Smooth muscle cell (in vitro differentiated cells): ENCODE data around the gene ATCAY. TPM values are rescaled to one million over a fixed set of nuclear protein-coding genes. Genes with fewer than 3 reads are reported as not detected.
"Not testable (repeated sequence)": the region's sequence is repeated elsewhere in the genome, so short reads cannot be mapped to it uniquely, and the experiment has no call there.

Experiments used
- DNase-seq: peaks from one replicate; lab custom pipeline; 2025; ENCODE audit not compliant: unreplicated experiment; lab: John Stamatoyannopoulos, UW
- H2AFZ ChIP-seq: fragments of 200-600 bp; sonication (generic); 2 replicates; pipeline ENCODE4 v1.6.0; 2016; ENCODE audit warnings: antibody characterized with exemption, low read depth, mild to moderate bottlenecking
- H3F3A ChIP-seq: fragments of 200-600 bp; sonication (generic); 2 replicates; pipeline ENCODE4 v1.6.0; 2017; ENCODE audit warnings: antibody characterized with exemption, low read depth
- H3K27ac ChIP-seq: fragments of 200-600 bp; sonication (generic); 2 replicates; pipeline ENCODE4 v1.5.1; 2016; ENCODE audit warnings: low read depth, mild to moderate bottlenecking
- H3K27me3 ChIP-seq: fragments of 200-600 bp; sonication (generic); 2 replicates; pipeline ENCODE4 v1.6.1; 2016; ENCODE audit warnings: low read depth, mild to moderate bottlenecking
- H3K36me3 ChIP-seq: fragments of 200-600 bp; sonication (generic); 2 replicates; pipeline ENCODE4 v1.5.1; 2016; ENCODE audit warnings: low read depth
- H3K4me1 ChIP-seq: fragments of 200-600 bp; sonication (generic); 2 replicates; pipeline ENCODE4 v1.5.1; 2016; ENCODE audit warnings: low read depth
- H3K4me2 ChIP-seq: fragments of 200-600 bp; sonication (generic); 2 replicates; pipeline ENCODE4 v1.6.0; 2016; ENCODE audit warnings: mild to moderate bottlenecking
- H3K4me3 ChIP-seq: fragments of 200-600 bp; sonication (generic); 2 replicates; pipeline ENCODE4 v1.5.1; 2016; ENCODE audit warnings: mild to moderate bottlenecking
- H3K79me2 ChIP-seq: fragments of 200-600 bp; sonication (generic); 2 replicates; pipeline ENCODE4 v1.6.0; 2016; ENCODE audit warnings: low read depth, mild to moderate bottlenecking
- H3K9ac ChIP-seq: fragments of 200-600 bp; sonication (generic); 2 replicates; pipeline ENCODE4 v1.6.0; 2016; ENCODE audit warnings: low read depth
- H3K9me3 ChIP-seq: fragments of 200-600 bp; sonication (generic); replicated peaks from 2 replicates; pipeline ENCODE4 v1.5.1; 2016; ENCODE audit warnings: low read depth
- H4K20me1 ChIP-seq: fragments of 200-600 bp; sonication (generic); 2 replicates; pipeline ENCODE4 v1.6.0; 2016; ENCODE audit warnings: low read depth
- CTCF ChIP-seq: fragments of 200-600 bp; sonication (generic); IDR thresholded peaks from 2 replicates; pipeline ENCODE4 v1.5.1; 2017; ENCODE audit warnings: borderline replicate concordance, mild to moderate bottlenecking, antibody characterized with exemption; ENCODE audit not compliant: insufficient read depth, poor library complexity, severe bottlenecking
- WGBS: methylation state at CpG from one replicate; pipeline ENCODE4 v1.1.7; 2016; ENCODE audit warnings: low lambda C conversion rate; 5-methylcytosine and 5-hydroxymethylcytosine counted together
- polyA plus RNA-seq: library from polyadenylated mRNA; unstranded; fragments of >200 nt; fragmentation: Nextera tagmentation; extraction: Ambion mirVana; gene quantifications from 2 replicates; pipeline ENCODE4 v1.2.1, GENCODE V29; 2016
- total RNA-seq: library from RNA; depleted of rRNA; stranded (reverse); fragments of >200 nt; gene quantifications from 2 replicates; pipeline ENCODE4 v1.2.3, GENCODE V29; 2014

ATCAY gene
- total and polyA plus RNA-seq, 2 experiments from 2014 or later = 0.09 to 1.1 TPM

GRCh38 chr19:3964256-3965194 lies 84.0 kb downstream of the ATCAY start:
- Histone ChIP-seq H4K20me1 (peaks cover 97% of the 10 kb centered on the region), H3K9ac (no peak overlapping the region), H3K4me3 (no peak overlapping the region), H3K4me1 (peaks cover 15% of the 10 kb centered on the region), H2AFZ (no peak overlapping the region), H3K9me3 (no peaks in the 10 kb centered on the region), H3K4me2 (no peak overlapping the region), H3K36me3 (peaks cover 5% of the 10 kb centered on the region), H3K27ac (no peak overlapping the region), H3K27me3 (no peaks in the 10 kb centered on the region), H3K79me2 (peaks cover 67% of the 10 kb centered on the region), H3F3A (peaks cover 17% of the 10 kb centered on the region)
- TF ChIP-seq CTCF = no peak
- 98% methylated on average over 51 of the region's 60 CpGs for WGBS
- no peak for DNase-seq

- peaks cover 5% of the 10 kb centered on the region for H3K36me3 ChIP-seq
- no peak for TF ChIP-seq CTCF
- 86% methylated on average over 30 of the region's 30 CpGs for WGBS
- peak overlapping the region; percentile 74 for H3K4me2 ChIP-seq
- H3K4me3 ChIP-seq = no peak overlapping the region
- peak overlapping the region; percentile 99 for H3K27ac ChIP-seq
- H3K9me3 ChIP-seq = no peaks in the 10 kb centered on the region
- H4K20me1 ChIP-seq = peaks cover 88% of the 10 kb centered on the region
- peaks cover 78% of the 10 kb centered on the region for H3K79me2 ChIP-seq
- no peak overlapping the region for H3K9ac ChIP-seq
- DNase-seq = no peak
- no peaks in the 10 kb centered on the region for H3K27me3 ChIP-seq
- H3K4me1 ChIP-seq = peaks cover 15% of the 10 kb centered on the region
- H3F3A ChIP-seq = peaks cover 18% of the 10 kb centered on the region
- no peak overlapping the region for H2AFZ ChIP-seq
Observed at GRCh38 chr19:3966051-3967017, 85.8 kb downstream of the ATCAY start.

GRCh38 chr19:3967983-3968382 lies 87.5 kb downstream of the ATCAY start:
- peaks cover 31% of the 10 kb centered on the region for H3F3A ChIP-seq
- not testable (repeated sequence) for H2AFZ ChIP-seq, H3K27me3 ChIP-seq, H3K36me3 ChIP-seq, H3K9me3 ChIP-seq, DNase-seq
- H4K20me1 ChIP-seq = peaks cover 87% of the 10 kb centered on the region
- H3K27ac ChIP-seq = peak overlapping the region; percentile 99
- peaks cover 63% of the 10 kb centered on the region for H3K79me2 ChIP-seq
- peak overlapping the region; percentile 74 for H3K4me2 ChIP-seq
- peaks cover 15% of the 10 kb centered on the region for H3K4me1 ChIP-seq
- WGBS = 86% methylated on average over 12 of the region's 12 CpGs
- peak overlapping the region; percentile 70 for H3K9ac ChIP-seq
- H3K4me3 ChIP-seq = peak overlapping the region; percentile 15
